ENCODE results near the gene KCNMA1. TPM values are rescaled to one million over a fixed set of nuclear protein-coding genes. Genes with fewer than 3 reads are reported as not detected.
A peak's percentile ranks its signal among the peaks of the same experiment; 100 is the strongest.

The KCNMA1 gene
- total RNA-seq, 2 donors from 2014 or later, result 5.9 to 9.3 TPM

- H3K27me3 ChIP-seq, result no peaks in the 10 kb centered on the region
- H3K4me3 ChIP-seq, result no peak overlapping the region
- H3K4me1 ChIP-seq, result no peaks in the 10 kb centered on the region
- 91% methylated on average over 2 of the region's 2 CpGs for WGBS, 2 donors
- intact Hi-C loops (cut with DNase I), result no loop called here
- DNase-seq, result no peak
- H3K9me3 ChIP-seq, result no peaks in the 10 kb centered on the region
- TF ChIP-seq POLR2A (IDR thresholded peaks at IDR 0.05), result no peak
- TF ChIP-seq CTCF (IDR thresholded peaks at IDR 0.05), result no peak
- ATAC-seq, result no peak
- H3K27ac ChIP-seq, result no peak overlapping the region
- H3K36me3 ChIP-seq (replicated peaks in 1 of 2; ENCODE audit: insufficient read depth in 1 of 2, low read depth in 2 of 2), result no peaks in the 10 kb centered on the region
Observed at GRCh38 chr10:77075926-77076325, 561.7 kb downstream of the KCNMA1 start.

GRCh38 chr10:77074104-77074624 is 563.4 kb downstream of the KCNMA1 start:
- H3K27me3 ChIP-seq, result no peaks in the 10 kb centered on the region
- ATAC-seq (no peak), DNase-seq (no peak)
- no peaks in the 10 kb centered on the region for H3K4me1 ChIP-seq
- intact Hi-C loops (cut with DNase I), result no loop called here
- no peaks in the 10 kb centered on the region for H3K36me3 ChIP-seq (replicated peaks in 1 of 2; ENCODE audit: insufficient read depth in 1 of 2, low read depth in 2 of 2)
- 72 to 81% methylated on average over 2 of the region's 2 CpGs for WGBS, 2 donors
- TF ChIP-seq POLR2A (IDR thresholded peaks at IDR 0.05), result no peak
- no peak for TF ChIP-seq CTCF (IDR thresholded peaks at IDR 0.05)
- no peak overlapping the region for H3K4me3 ChIP-seq
- no peak overlapping the region for H3K27ac ChIP-seq
- no peaks in the 10 kb centered on the region for H3K9me3 ChIP-seq

- Histone ChIP-seq H3K27ac (no peak overlapping the region), H3K36me3 (replicated peaks in 1 of 2; ENCODE audit: insufficient read depth in 1 of 2, low read depth in 2 of 2) (no peaks in the 10 kb centered on the region), H3K27me3 (no peaks in the 10 kb centered on the region), H3K4me3 (no peak overlapping the region), H3K9me3 (no peaks in the 10 kb centered on the region), H3K4me1 (no peaks in the 10 kb centered on the region)
- no peak for DNase-seq
- WGBS, 2 donors, result 93 to 100% methylated on average over 5 of the region's 5 CpGs
- no peak for ATAC-seq
- intact Hi-C loops (cut with DNase I), result no loop called here
- no peak for TF ChIP-seq CTCF (IDR thresholded peaks at IDR 0.05)
- TF ChIP-seq POLR2A (IDR thresholded peaks at IDR 0.05), result no peak
Observed at GRCh38 chr10:77073663-77073960, 564.0 kb downstream of the KCNMA1 start.

GRCh38 chr10:77072836-77073662 is 564.6 kb downstream of the KCNMA1 start:
- WGBS, 2 donors, result 80 to 85% methylated on average over 13 of the region's 13 CpGs
- Histone ChIP-seq H3K4me1 (no peaks in the 10 kb centered on the region), H3K4me3 (no peak overlapping the region), H3K27ac (no peak overlapping the region), H3K27me3 (no peaks in the 10 kb centered on the region), H3K9me3 (no peaks in the 10 kb centered on the region), H3K36me3 (replicated peaks in 1 of 2; ENCODE audit: insufficient read depth in 1 of 2, low read depth in 2 of 2) (no peaks in the 10 kb centered on the region)
- DNase-seq (peak; percentile 14 to 39 (median 29)), ATAC-seq (peak; percentile 35)
- intact Hi-C loops (cut with DNase I), result no loop called here
- no peak for TF ChIP-seq CTCF (IDR thresholded peaks at IDR 0.05)
- TF ChIP-seq POLR2A (IDR thresholded peaks at IDR 0.05), result no peak

GRCh38 chr10:77072361-77072835 is 565.2 kb downstream of the KCNMA1 start:
- intact Hi-C loops (cut with DNase I), result no loop called here
- Histone ChIP-seq H3K27me3 (no peaks in the 10 kb centered on the region), H3K9me3 (no peaks in the 10 kb centered on the region), H3K4me3 (no peak overlapping the region), H3K4me1 (no peaks in the 10 kb centered on the region), H3K27ac (no peak overlapping the region), H3K36me3 (replicated peaks in 1 of 2; ENCODE audit: insufficient read depth in 1 of 2, low read depth in 2 of 2) (no peaks in the 10 kb centered on the region)
- ATAC-seq, result no peak
- TF ChIP-seq CTCF (IDR thresholded peaks at IDR 0.05), result no peak
- TF ChIP-seq POLR2A (IDR thresholded peaks at IDR 0.05), result no peak
- 83 to 87% methylated on average over 9 to 10 of the region's 10 CpGs for WGBS, 2 donors
- DNase-seq, result no peak
